ENCODE measurements around the gene SH2D2A.

Gene SH2D2A

GRCh38 chr1:156777573-156777972 lies 39.1 kb downstream of the SH2D2A start:
- Histone ChIP-seq H3K4me1 (ENCODE audit: insufficient read depth, low read length, poor library complexity, severe bottlenecking) (peaks cover 37% of the 10 kb centered on the region), H3K36me3 (ENCODE audit: insufficient read depth, low read length) (peaks cover 19% of the 10 kb centered on the region; the same call in 1 of the 2 replicates), H3F3A (ENCODE audit: low read depth) (no peaks in the 10 kb centered on the region), H3K4me3 (ENCODE audit: low read length, poor library complexity, severe bottlenecking) (peak overlapping the region; percentile 2), H3K79me2 (ENCODE audit: insufficient read depth, low read length) (peaks cover 95% of the 10 kb centered on the region), H3K27me3 (ENCODE audit: insufficient read depth, low read length, poor library complexity, severe bottlenecking) (no peaks in the 10 kb centered on the region), H3K9ac (ENCODE audit: low read depth, low read length, poor library complexity, severe bottlenecking) (peak overlapping the region; percentile 18), H4K20me1 (ENCODE audit: insufficient read depth, low read length, poor library complexity, severe bottlenecking) (peaks cover 66% of the 10 kb centered on the region), H3K9me2 (replicated peaks; ENCODE audit: low read depth, low read length) (no peaks in the 10 kb centered on the region), H3K4me2 (ENCODE audit: low read depth, low read length, poor library complexity, severe bottlenecking) (peak overlapping the region; percentile 57), H3K9me3 (ENCODE audit: insufficient read depth, low read depth, low read length) (no peaks in the 10 kb centered on the region), H2AFZ (ENCODE audit: low read length) (no peak overlapping the region)
- no peak for TF ChIP-seq EZH2phosphoT487 (IDR thresholded peaks at IDR 0.05; ENCODE audit: borderline replicate concordance)
- TF ChIP-seq CTCF (conservative IDR thresholded peaks at IDR 0.05; ENCODE audit: low read length) = no peak

GRCh38 chr1:156776942-156777341 lies 39.7 kb downstream of the SH2D2A start:
- no peaks in the 10 kb centered on the region for H3K9me2 ChIP-seq (replicated peaks; ENCODE audit: low read depth, low read length)
- H3K4me3 ChIP-seq (ENCODE audit: low read length, poor library complexity, severe bottlenecking) = peak overlapping the region; percentile 12
- peak overlapping the region; percentile 57 for H3K4me2 ChIP-seq (ENCODE audit: low read depth, low read length, poor library complexity, severe bottlenecking)
- peaks cover 12% of the 10 kb centered on the region; the same call in 1 of the 2 replicates for H3K36me3 ChIP-seq (ENCODE audit: insufficient read depth, low read length)
- H4K20me1 ChIP-seq (ENCODE audit: insufficient read depth, low read length, poor library complexity, severe bottlenecking) = peaks cover 71% of the 10 kb centered on the region
- TF ChIP-seq EZH2phosphoT487 (IDR thresholded peaks at IDR 0.05; ENCODE audit: borderline replicate concordance) = no peak
- TF ChIP-seq CTCF (conservative IDR thresholded peaks at IDR 0.05; ENCODE audit: low read length) = no peak
- peaks cover 95% of the 10 kb centered on the region for H3K79me2 ChIP-seq (ENCODE audit: insufficient read depth, low read length)
- H3K9me3 ChIP-seq (ENCODE audit: insufficient read depth, low read depth, low read length) = no peaks in the 10 kb centered on the region
- H3F3A ChIP-seq (ENCODE audit: low read depth) = no peaks in the 10 kb centered on the region
- peak overlapping the region; percentile 18 for H3K9ac ChIP-seq (ENCODE audit: low read depth, low read length, poor library complexity, severe bottlenecking)
- H3K27me3 ChIP-seq (ENCODE audit: insufficient read depth, low read length, poor library complexity, severe bottlenecking) = no peaks in the 10 kb centered on the region
- no peak overlapping the region for H2AFZ ChIP-seq (ENCODE audit: low read length)
- H3K4me1 ChIP-seq (ENCODE audit: insufficient read depth, low read length, poor library complexity, severe bottlenecking) = peaks cover 43% of the 10 kb centered on the region

- peak overlapping the region; percentile 12 for H3K4me3 ChIP-seq (ENCODE audit: low read length, poor library complexity, severe bottlenecking)
- no peaks in the 10 kb centered on the region for H3F3A ChIP-seq (ENCODE audit: low read depth)
- no peaks in the 10 kb centered on the region for H3K9me2 ChIP-seq (replicated peaks; ENCODE audit: low read depth, low read length)
- TF ChIP-seq CTCF (conservative IDR thresholded peaks at IDR 0.05; ENCODE audit: low read length) (no peak), EZH2phosphoT487 (IDR thresholded peaks at IDR 0.05; ENCODE audit: borderline replicate concordance) (no peak)
- H3K9ac ChIP-seq (ENCODE audit: low read depth, low read length, poor library complexity, severe bottlenecking) = no peak overlapping the region
- no peaks in the 10 kb centered on the region for H3K27me3 ChIP-seq (ENCODE audit: insufficient read depth, low read length, poor library complexity, severe bottlenecking)
- no peaks in the 10 kb centered on the region for H3K9me3 ChIP-seq (ENCODE audit: insufficient read depth, low read depth, low read length)
- no peak overlapping the region for H2AFZ ChIP-seq (ENCODE audit: low read length)
- peak overlapping the region; percentile 57 for H3K4me2 ChIP-seq (ENCODE audit: low read depth, low read length, poor library complexity, severe bottlenecking)
- peaks cover 95% of the 10 kb centered on the region for H3K79me2 ChIP-seq (ENCODE audit: insufficient read depth, low read length)
- peaks cover 71% of the 10 kb centered on the region for H4K20me1 ChIP-seq (ENCODE audit: insufficient read depth, low read length, poor library complexity, severe bottlenecking)
- peaks cover 52% of the 10 kb centered on the region for H3K4me1 ChIP-seq (ENCODE audit: insufficient read depth, low read length, poor library complexity, severe bottlenecking)
- peaks cover 1% of the 10 kb centered on the region; the same call in 1 of the 2 replicates for H3K36me3 ChIP-seq (ENCODE audit: insufficient read depth, low read length)
Observed at GRCh38 chr1:156775799-156776198, 40.8 kb downstream of the SH2D2A start.
